Right lobe of liver (tissue), 4 donors: ENCODE data around the gene SLC44A2.

Source experiments
- CTCF ChIP-seq, 4 donors: fragments of 200-600 bp in 3 of 4; fragments of 450-650 bp in 1 of 4; IDR thresholded peaks; one replicate each; pipeline versions ENCODE4 v1.5.1 to v1.8.0; 2016 to 2022; ENCODE audit warnings: antibody characterized with exemption in 4 of 4, mild to moderate bottlenecking in 2 of 4
- POLR2A ChIP-seq: fragments of 450-650 bp; IDR thresholded peaks from one replicate; pipeline ENCODE4 v1.6.1; 2017; ENCODE audit warnings: antibody characterized with exemption, mild to moderate bottlenecking
- donor health status: DM: no; HTN: no; CAD: no.
- donor health status: DM: no; HTN: no; CAD: no.
- donor health status: DM: no; HTN: yes; CAD: no.

GRCh38 chr19:10612499-10613119, 12.7 kb upstream of the SLC44A2 start:
- TF ChIP-seq POLR2A (no peak), CTCF (IDR thresholded peaks at IDR 0.05) (no peak)
